ENCODE data around the gene CACNA1B.

Gene CACNA1B

GRCh38 chr9:137945581-137945980 lies 68.0 kb downstream of the CACNA1B start:
- TF ChIP-seq CTCF (IDR thresholded peaks at IDR 0.05; ENCODE audit: low read depth, low read length), result no peak
- Histone ChIP-seq H3K4me3 (ENCODE audit: low read depth, low read length) (no peak overlapping the region), H3K36me3 (peaks cover 3% of the 10 kb centered on the region), H3K27me3 (ENCODE audit: insufficient read depth, low read depth, severe bottlenecking) (no peaks in the 10 kb centered on the region), H3K27ac (no peak overlapping the region), H3K9me3 (ENCODE audit: severe bottlenecking) (peaks cover 18% of the 10 kb centered on the region)
- no peak for DNase-seq

GRCh38 chr9:137946993-137947392 lies 69.4 kb downstream of the CACNA1B start:
- DNase-seq, result no peak
- Histone ChIP-seq H3K4me3 (ENCODE audit: low read depth, low read length) (no peak overlapping the region), H3K27ac (no peak overlapping the region), H3K36me3 (peaks cover 3% of the 10 kb centered on the region), H3K9me3 (ENCODE audit: severe bottlenecking) (peaks cover 18% of the 10 kb centered on the region), H3K27me3 (ENCODE audit: insufficient read depth, low read depth, severe bottlenecking) (no peaks in the 10 kb centered on the region)
- TF ChIP-seq CTCF (IDR thresholded peaks at IDR 0.05; ENCODE audit: low read depth, low read length), result no peak

- Histone ChIP-seq H3K27ac (no peak overlapping the region), H3K36me3 (peaks cover 3% of the 10 kb centered on the region), H3K9me3 (ENCODE audit: severe bottlenecking) (peaks cover 18% of the 10 kb centered on the region), H3K4me3 (ENCODE audit: low read depth, low read length) (no peak overlapping the region), H3K27me3 (ENCODE audit: insufficient read depth, low read depth, severe bottlenecking) (no peaks in the 10 kb centered on the region)
- TF ChIP-seq CTCF (IDR thresholded peaks at IDR 0.05; ENCODE audit: low read depth, low read length), result no peak
- DNase-seq, result no peak
Observed at GRCh38 chr9:137948642-137949041, 71.1 kb downstream of the CACNA1B start.

- Histone ChIP-seq H3K4me3 (ENCODE audit: low read depth, low read length) (no peak overlapping the region), H3K27ac (no peak overlapping the region), H3K9me3 (ENCODE audit: severe bottlenecking) (peaks cover 15% of the 10 kb centered on the region), H3K27me3 (ENCODE audit: insufficient read depth, low read depth, severe bottlenecking) (no peaks in the 10 kb centered on the region), H3K36me3 (peaks cover 3% of the 10 kb centered on the region)
- no peak for TF ChIP-seq CTCF (IDR thresholded peaks at IDR 0.05; ENCODE audit: low read depth, low read length)
- no peak for DNase-seq
Observed at GRCh38 chr9:137949260-137949659, 71.7 kb downstream of the CACNA1B start.

- H3K27me3 ChIP-seq (ENCODE audit: insufficient read depth, low read depth, severe bottlenecking), result no peaks in the 10 kb centered on the region
- H3K27ac ChIP-seq, result no peak overlapping the region
- no peak overlapping the region for H3K4me3 ChIP-seq (ENCODE audit: low read depth, low read length)
- DNase-seq, result no peak
- H3K36me3 ChIP-seq, result peaks cover 4% of the 10 kb centered on the region; the same call in 1 of the 2 replicates
- no peak for TF ChIP-seq CTCF (IDR thresholded peaks at IDR 0.05; ENCODE audit: low read depth, low read length)
- H3K9me3 ChIP-seq (ENCODE audit: severe bottlenecking), result peaks cover 5% of the 10 kb centered on the region
Observed at GRCh38 chr9:137951107-137951506, 73.5 kb downstream of the CACNA1B start.
